Testis (tissue), 3 donors: Measurements from ENCODE around the gene GRIA1. TPM values are rescaled to one million over a fixed set of nuclear protein-coding genes. Genes with fewer than 3 reads are reported as not detected.

Source experiments
- DNase-seq: peaks from one replicate; pipeline ENCODE4 v3.0.0-alpha.2; 2019
- H3K27ac ChIP-seq, 2 donors: fragments of 200-600 bp; sonication (generic); one replicate each; pipeline ENCODE4 v1.5.1; 2019
- H3K27me3 ChIP-seq: fragments of 200-600 bp; sonication (generic); one replicate; pipeline ENCODE4 v1.5.1; 2019
- H3K36me3 ChIP-seq: fragments of 200-600 bp; sonication (generic); one replicate; pipeline ENCODE4 v1.5.1; 2017; ENCODE audit warnings: low read depth; ENCODE audit errors: missing control alignments
- H3K4me1 ChIP-seq: fragments of 200-600 bp; sonication (generic); one replicate; pipeline ENCODE4 v1.5.1; 2019
- H3K4me3 ChIP-seq, 2 donors: fragments of 200-600 bp; sonication (generic); one replicate each; pipeline ENCODE4 v1.5.1; 2017 to 2019
- H3K9me3 ChIP-seq: fragments of 200-600 bp; sonication (generic); one replicate; pipeline ENCODE4 v1.5.1; 2017
- CTCF ChIP-seq, 3 experiments: fragments of 450-650 bp in 2 of 3; fragments of 200-600 bp in 1 of 3; sonication (generic) in 1 of 3; IDR thresholded peaks; one replicate each; pipeline ENCODE4 v1.5.1; 2016 to 2019; ENCODE audit warnings: antibody characterized with exemption in 3 of 3, mild to moderate bottlenecking in 2 of 3, moderate library complexity in 1 of 3
- POLR2A ChIP-seq: fragments of 450-650 bp; IDR thresholded peaks from one replicate; pipeline ENCODE4 v1.6.1; 2017; ENCODE audit warnings: antibody characterized with exemption, mild to moderate bottlenecking, moderate library complexity
- WGBS, 2 donors: methylation state at CpG; one replicate each; pipeline ENCODE4 v1.1.5; 2018; 5-methylcytosine and 5-hydroxymethylcytosine counted together
- intact Hi-C: fragments of 100-400 bp; cut with DNase I; formaldehyde crosslinking; loops from one replicate; pipeline ENCODE4 v1.15.1; 2023; ENCODE audit warnings: low total_unique reads
- polyA plus RNA-seq: library from polyadenylated mRNA; stranded (reverse); fragments of 350-450 nt; fragmentation: Illumina TruSeq; extraction: RNeasy Lipid Tissue Mini Kit (QIAGEN cat#74804); gene quantifications from one replicate; pipeline ENCODE4 v1.2.3, GENCODE V29; 2014; ENCODE audit warnings: low read depth, low replicate concordance; ENCODE audit not compliant: insufficient read depth
- total RNA-seq, 2 donors: library from RNA; depleted of rRNA; stranded (reverse); fragments of >200 nt; gene quantifications; one replicate each; pipeline ENCODE4 v1.2.3, GENCODE V29; 2016

The GRIA1 gene
- total and polyA plus RNA-seq, 3 donors from 2014 or later: 0.93 to 5.4 (median 3.5) TPM

GRCh38 chr5:153629027-153629895, 138.8 kb downstream of the GRIA1 start:
- DNase-seq: peak; percentile 16
- no peaks in the 10 kb centered on the region for H3K9me3 ChIP-seq
- WGBS, 2 donors: 53 to 55% methylated on average over 9 of the region's 9 CpGs
- H3K27me3 ChIP-seq: no peaks in the 10 kb centered on the region
- peaks cover 5% of the 10 kb centered on the region for H3K4me1 ChIP-seq
- H3K4me3 ChIP-seq: no peak overlapping the region
- TF ChIP-seq POLR2A (no peak), CTCF (IDR thresholded peaks at IDR 0.05) (no peak)
- intact Hi-C loops: no loop called here
- no peaks in the 10 kb centered on the region for H3K36me3 ChIP-seq
- H3K27ac ChIP-seq: peak overlapping the region in 1 of 2 donors; percentile 4

DNA sequence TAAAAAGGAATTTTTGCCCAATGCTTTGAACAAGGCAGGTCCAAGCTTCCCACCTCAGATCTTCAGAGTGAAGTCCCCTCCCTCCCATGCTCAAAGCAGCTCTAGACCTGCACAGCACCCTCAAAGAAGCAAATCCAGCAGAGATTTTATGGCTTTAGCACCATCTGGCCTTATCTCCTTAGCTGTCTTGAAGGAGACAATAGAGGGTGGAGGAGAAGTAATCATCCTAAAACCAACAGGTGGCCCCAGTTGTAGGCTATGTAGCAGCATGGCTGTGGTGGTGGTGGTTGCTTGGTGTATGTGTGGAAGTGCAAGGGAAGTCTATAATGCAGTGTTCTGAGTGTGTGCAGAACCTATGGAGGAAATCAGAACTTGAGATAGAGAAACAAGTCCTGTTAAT, 140.1 kb downstream of the GRIA1 start:
- Histone ChIP-seq H3K27ac (no peak overlapping the region), H3K9me3 (no peaks in the 10 kb centered on the region), H3K27me3 (no peaks in the 10 kb centered on the region), H3K4me3 (no peak overlapping the region), H3K36me3 (no peaks in the 10 kb centered on the region), H3K4me1 (peaks cover 5% of the 10 kb centered on the region)
- TF ChIP-seq POLR2A (no peak), CTCF (IDR thresholded peaks at IDR 0.05) (no peak)
- intact Hi-C loops: no loop called here
- no peak for DNase-seq

DNA sequence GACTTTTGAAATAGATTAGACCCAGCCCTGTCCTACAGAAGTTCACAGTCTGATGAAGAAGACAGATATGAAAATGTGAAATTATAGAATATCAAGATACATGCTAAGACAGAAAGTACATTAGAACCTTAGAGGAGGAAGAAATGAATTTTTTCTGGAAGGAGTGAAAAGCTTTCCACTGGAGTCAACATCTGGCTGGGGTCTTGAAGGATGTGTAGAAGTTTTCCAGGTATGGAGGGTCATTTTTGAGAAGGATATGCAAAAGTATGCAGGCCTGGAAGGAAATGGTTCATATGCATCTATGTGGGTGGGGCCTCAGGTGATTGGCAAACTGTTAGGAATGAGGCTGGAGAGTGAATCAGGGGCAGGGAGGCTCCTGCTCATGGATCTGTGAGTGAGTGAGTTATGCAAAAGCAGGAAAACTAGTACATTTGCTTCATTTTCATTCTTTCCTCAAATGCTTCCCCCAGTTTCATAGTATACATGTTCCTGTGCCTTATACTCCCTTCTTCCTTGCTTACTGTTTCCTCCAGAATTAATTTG, 142.3 kb downstream of the GRIA1 start:
- Histone ChIP-seq H3K4me1 (no peaks in the 10 kb centered on the region), H3K36me3 (no peaks in the 10 kb centered on the region), H3K9me3 (no peaks in the 10 kb centered on the region), H3K27me3 (no peaks in the 10 kb centered on the region), H3K27ac (no peak overlapping the region), H3K4me3 (no peak overlapping the region)
- intact Hi-C loops: no loop called here
- no peak for DNase-seq
- no peak for TF ChIP-seq POLR2A
- no peak for TF ChIP-seq CTCF (IDR thresholded peaks at IDR 0.05)

DNA sequence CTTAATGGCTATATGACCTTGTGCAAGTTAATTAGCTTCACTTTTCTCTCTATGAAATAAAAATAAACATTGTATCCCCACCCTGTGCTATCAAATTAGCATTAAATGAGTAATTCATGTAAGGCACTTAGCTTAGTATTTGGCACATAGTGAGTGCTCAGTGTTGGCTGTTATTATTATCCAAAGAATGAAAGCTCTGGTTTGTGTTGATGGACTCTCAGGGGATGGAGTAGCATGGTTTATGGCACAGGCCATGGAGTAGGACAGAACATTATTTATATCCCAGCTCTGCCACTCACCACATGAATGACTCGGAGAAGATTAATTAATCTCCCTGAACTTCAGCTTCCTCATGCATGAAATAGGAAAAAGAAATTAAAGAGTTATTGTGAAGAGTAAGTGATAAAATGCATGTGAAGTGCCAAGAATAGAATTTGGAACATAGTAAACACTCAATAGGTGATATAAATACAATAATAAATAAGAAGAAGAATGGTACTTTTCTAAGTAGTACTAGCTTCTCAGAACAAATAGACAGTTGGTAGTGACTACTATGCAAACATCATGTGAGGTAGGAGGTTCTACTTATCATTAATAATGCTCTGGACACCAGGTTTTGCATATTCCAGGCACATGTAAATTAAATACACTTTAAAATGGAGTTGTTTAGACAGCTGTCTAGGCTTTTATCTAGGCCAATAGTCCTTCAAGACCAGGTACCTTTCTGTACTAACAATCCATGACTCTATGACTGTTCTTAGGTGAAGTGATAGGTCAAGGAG, 146.4 kb downstream of the GRIA1 start:
- no peak for DNase-seq
- H3K36me3 ChIP-seq: no peaks in the 10 kb centered on the region
- no peak for TF ChIP-seq POLR2A
- no peak for TF ChIP-seq CTCF (IDR thresholded peaks at IDR 0.05)
- no peaks in the 10 kb centered on the region for H3K27me3 ChIP-seq
- intact Hi-C loops: no loop called here
- H3K9me3 ChIP-seq: no peaks in the 10 kb centered on the region
- no peak overlapping the region for H3K4me3 ChIP-seq
- H3K27ac ChIP-seq: no peak overlapping the region
- no peaks in the 10 kb centered on the region for H3K4me1 ChIP-seq
- WGBS, 2 donors: 71 to 94% methylated on average over 1 of the region's 1 CpG
